Ascending aorta (tissue), 2 donors: ENCODE measurements around the gene IRF1. TPM values are rescaled to one million over a fixed set of nuclear protein-coding genes. Genes with fewer than 3 reads are reported as not detected.

Experiments used
- DNase-seq, 2 donors: peaks; one replicate each; pipeline ENCODE4 v3.0.0-alpha.2; 2019; ENCODE audit warnings: low spot score in 2 of 2
- H3K27ac ChIP-seq, 2 donors: fragments of 200-600 bp; sonication (generic); one replicate each; pipeline ENCODE4 v1.5.1; 2016 to 2017; ENCODE audit warnings: mild to moderate bottlenecking in 1 of 2
- H3K27me3 ChIP-seq: fragments of 200-600 bp; sonication (generic); one replicate; pipeline ENCODE4 v1.5.1; 2017
- H3K36me3 ChIP-seq, 2 donors: fragments of 200-600 bp; sonication (generic); one replicate each; pipeline ENCODE4 v1.5.1; 2016
- H3K4me1 ChIP-seq, 2 donors: fragments of 200-600 bp; sonication (generic); one replicate each; pipeline ENCODE4 v1.5.1; 2016 to 2017; ENCODE audit warnings: mild to moderate bottlenecking in 1 of 2
- H3K4me3 ChIP-seq, 2 donors: fragments of 200-600 bp; sonication (generic); one replicate each; pipeline ENCODE4 v1.5.1; 2016 to 2017; ENCODE audit warnings: mild to moderate bottlenecking in 1 of 2
- H3K9me3 ChIP-seq, 2 donors: fragments of 200-600 bp; sonication (generic); one replicate each; pipeline ENCODE4 v1.5.1; 2016
- intact Hi-C: fragments of 100-400 bp; cut with DNase I; formaldehyde crosslinking; loops from one replicate; pipeline ENCODE4 v1.15.1; 2023
- total RNA-seq: library from RNA; depleted of rRNA; stranded (reverse); fragments of >200 nt; gene quantifications from one replicate; pipeline ENCODE4 v1.1.0, GENCODE V29; 2016
- TF ChIP-seq, protein P1 (sequence below), 3 experiments: fragments of 200-600 bp in 2 of 3; fragments of 450-650 bp in 1 of 3; sonication (generic) in 2 of 3; IDR thresholded peaks; one replicate each; pipeline ENCODE4 v1.5.1; 2016 to 2019; ENCODE audit warnings: antibody characterized with exemption in 3 of 3, mild to moderate bottlenecking in 1 of 3, moderate library complexity in 1 of 3

IRF1 gene, protein sequence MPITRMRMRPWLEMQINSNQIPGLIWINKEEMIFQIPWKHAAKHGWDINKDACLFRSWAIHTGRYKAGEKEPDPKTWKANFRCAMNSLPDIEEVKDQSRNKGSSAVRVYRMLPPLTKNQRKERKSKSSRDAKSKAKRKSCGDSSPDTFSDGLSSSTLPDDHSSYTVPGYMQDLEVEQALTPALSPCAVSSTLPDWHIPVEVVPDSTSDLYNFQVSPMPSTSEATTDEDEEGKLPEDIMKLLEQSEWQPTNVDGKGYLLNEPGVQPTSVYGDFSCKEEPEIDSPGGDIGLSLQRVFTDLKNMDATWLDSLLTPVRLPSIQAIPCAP
- total RNA-seq: 57.7 TPM

- peaks cover 5 to 26% of the 10 kb centered on the region in 2 donors for H3K4me1 ChIP-seq
- no peaks in the 10 kb centered on the region for H3K9me3 ChIP-seq
- H3K36me3 ChIP-seq: peaks cover 19 to 24% of the 10 kb centered on the region in 2 donors
- TF ChIP-seq, protein P1, sequence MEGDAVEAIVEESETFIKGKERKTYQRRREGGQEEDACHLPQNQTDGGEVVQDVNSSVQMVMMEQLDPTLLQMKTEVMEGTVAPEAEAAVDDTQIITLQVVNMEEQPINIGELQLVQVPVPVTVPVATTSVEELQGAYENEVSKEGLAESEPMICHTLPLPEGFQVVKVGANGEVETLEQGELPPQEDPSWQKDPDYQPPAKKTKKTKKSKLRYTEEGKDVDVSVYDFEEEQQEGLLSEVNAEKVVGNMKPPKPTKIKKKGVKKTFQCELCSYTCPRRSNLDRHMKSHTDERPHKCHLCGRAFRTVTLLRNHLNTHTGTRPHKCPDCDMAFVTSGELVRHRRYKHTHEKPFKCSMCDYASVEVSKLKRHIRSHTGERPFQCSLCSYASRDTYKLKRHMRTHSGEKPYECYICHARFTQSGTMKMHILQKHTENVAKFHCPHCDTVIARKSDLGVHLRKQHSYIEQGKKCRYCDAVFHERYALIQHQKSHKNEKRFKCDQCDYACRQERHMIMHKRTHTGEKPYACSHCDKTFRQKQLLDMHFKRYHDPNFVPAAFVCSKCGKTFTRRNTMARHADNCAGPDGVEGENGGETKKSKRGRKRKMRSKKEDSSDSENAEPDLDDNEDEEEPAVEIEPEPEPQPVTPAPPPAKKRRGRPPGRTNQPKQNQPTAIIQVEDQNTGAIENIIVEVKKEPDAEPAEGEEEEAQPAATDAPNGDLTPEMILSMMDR (IDR thresholded peaks at IDR 0.05): peak in 2 of 3 experiments; percentile 4 to 9
- DNase-seq: peak; percentile 92 to 99
- intact Hi-C loops: loop anchor here (1.0 to 10.0 kb wide), 6 partner anchors 52 to 554 kb away; partner anchors contain the start of gene P4HA2
- peak within 1 kb of the TSS; percentile 95 to 98 for H3K27ac ChIP-seq
- H3K4me3 ChIP-seq: peak within 1 kb of the TSS; percentile 87 to 94
- H3K27me3 ChIP-seq: no peaks in the 10 kb centered on the region
Observed at GRCh38 chr5:132490484-132491367, at the start of gene IRF1. Gene IRF1 (minus strand): TSS chr5:132490773. CDS start chr5:132489478, 1,295 bp downstream.

DNA sequence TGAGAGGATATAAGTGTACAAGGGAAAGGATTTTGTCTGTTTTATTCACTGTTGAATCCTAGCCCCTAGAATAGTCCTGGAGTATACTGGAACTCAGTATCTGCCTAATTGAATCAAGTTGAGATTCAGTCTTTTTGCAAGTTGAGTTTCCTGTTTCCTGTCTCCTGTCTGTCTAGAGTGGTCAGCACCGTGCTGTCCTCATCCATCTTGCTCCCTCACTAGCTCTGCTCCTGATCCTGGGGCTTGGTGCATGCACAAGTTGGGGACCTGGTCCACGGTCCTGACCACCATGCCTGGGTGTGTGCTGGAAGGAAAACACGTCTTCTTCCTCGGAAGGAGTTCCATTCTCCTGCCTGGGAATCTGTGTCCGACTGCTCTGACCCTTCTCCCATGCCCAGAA is 49.6 kb upstream of the IRF1 start:
- Histone ChIP-seq H3K9me3 (no peaks in the 10 kb centered on the region), H3K4me1 (no peaks in the 10 kb centered on the region), H3K36me3 (no peaks in the 10 kb centered on the region), H3K27ac (no peak overlapping the region), H3K4me3 (no peak overlapping the region), H3K27me3 (no peaks in the 10 kb centered on the region)
- DNase-seq: no peak
- TF ChIP-seq, protein P1 (IDR thresholded peaks at IDR 0.05): no peak
- intact Hi-C loops: no loop called here

DNA sequence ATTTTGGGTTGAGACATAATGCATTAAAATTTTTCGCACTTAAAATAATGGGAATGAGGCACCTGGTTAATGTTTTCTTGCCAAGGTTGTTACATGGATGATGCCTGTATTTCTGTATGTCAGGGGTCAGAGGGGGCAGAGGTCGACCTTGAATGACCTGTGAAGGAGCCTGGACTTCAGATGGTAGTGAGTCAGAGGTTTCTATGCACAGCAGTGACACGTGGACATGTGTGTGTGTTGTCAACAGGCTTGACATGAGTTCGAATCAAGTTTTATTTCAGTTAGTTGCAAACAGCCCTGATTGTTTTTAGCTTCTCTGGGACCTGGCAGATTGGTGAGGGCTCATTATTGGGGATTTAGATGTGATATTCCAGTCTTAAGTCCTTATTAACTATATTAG is 49.1 kb upstream of the IRF1 start:
- no peak for DNase-seq
- Histone ChIP-seq H3K4me3 (no peak overlapping the region), H3K27me3 (no peaks in the 10 kb centered on the region), H3K27ac (no peak overlapping the region), H3K9me3 (no peaks in the 10 kb centered on the region), H3K36me3 (no peaks in the 10 kb centered on the region), H3K4me1 (no peaks in the 10 kb centered on the region)
- TF ChIP-seq, protein P1 (IDR thresholded peaks at IDR 0.05): no peak
- intact Hi-C loops: no loop called here

GRCh38 chr5:132530946-132531345 is 40.4 kb upstream of the IRF1 start:
- Histone ChIP-seq H3K36me3 (no peaks in the 10 kb centered on the region), H3K4me1 (peaks cover 0 to 2% of the 10 kb centered on the region in 2 donors), H3K27me3 (no peaks in the 10 kb centered on the region), H3K4me3 (no peak overlapping the region), H3K9me3 (no peaks in the 10 kb centered on the region), H3K27ac (no peak overlapping the region)
- intact Hi-C loops: no loop called here
- TF ChIP-seq, protein P1 (IDR thresholded peaks at IDR 0.05): no peak
- DNase-seq: no peak

GRCh38 chr5:132528866-132529634 is 38.5 kb upstream of the IRF1 start:
- Histone ChIP-seq H3K36me3 (no peaks in the 10 kb centered on the region), H3K4me1 (peaks cover 0 to 2% of the 10 kb centered on the region in 2 donors), H3K27ac (no peak overlapping the region), H3K4me3 (no peak overlapping the region), H3K27me3 (no peaks in the 10 kb centered on the region), H3K9me3 (no peaks in the 10 kb centered on the region)
- DNase-seq: no peak
- intact Hi-C loops: no loop called here
- TF ChIP-seq, protein P1 (IDR thresholded peaks at IDR 0.05): no peak
